Nephron (organoid): ENCODE data around the gene SI.
"Not testable (repeated sequence)": the region's sequence is repeated elsewhere in the genome, so short reads cannot be mapped to it uniquely, and the experiment has no call there.

Experiments used
- H3K27ac Mint-ChIP-seq, 3 experiments: 2 replicates each; pipeline ENCODE4 v1.8.0; 2020; ENCODE audit warnings: mixed read lengths in 3 of 3, mild to moderate bottlenecking in 2 of 3, moderate library complexity in 1 of 3
- H3K27me3 Mint-ChIP-seq: 2 replicates; pipeline ENCODE4 v1.8.0; 2021; ENCODE audit warnings: low read depth, mild to moderate bottlenecking, moderate library complexity, mixed read lengths
- H3K36me3 Mint-ChIP-seq: 2 replicates; pipeline ENCODE4 v1.8.0; 2020; ENCODE audit warnings: low read depth, mixed read lengths
- H3K4me1 Mint-ChIP-seq: 2 replicates; pipeline ENCODE4 v1.8.0; 2020; ENCODE audit warnings: mixed read lengths
- H3K4me3 Mint-ChIP-seq, 3 experiments: 2 replicates each; pipeline ENCODE4 v1.8.0; 2020; ENCODE audit warnings: mild to moderate bottlenecking in 3 of 3, mixed read lengths in 3 of 3, moderate library complexity in 2 of 3
- H3K9me3 Mint-ChIP-seq: 2 replicates; pipeline ENCODE4 v1.8.0; 2020; ENCODE audit warnings: mixed read lengths
- TF ChIP-seq, protein P1 (sequence below), 3 experiments: fragments of 200-600 bp; sonication (generic); IDR thresholded peaks; one replicate each; pipeline ENCODE4 v1.5.0; 2021; ENCODE audit warnings: antibody characterized with exemption in 3 of 3; ENCODE audit not compliant: unreplicated experiment in 3 of 3

The SI gene

DNA sequence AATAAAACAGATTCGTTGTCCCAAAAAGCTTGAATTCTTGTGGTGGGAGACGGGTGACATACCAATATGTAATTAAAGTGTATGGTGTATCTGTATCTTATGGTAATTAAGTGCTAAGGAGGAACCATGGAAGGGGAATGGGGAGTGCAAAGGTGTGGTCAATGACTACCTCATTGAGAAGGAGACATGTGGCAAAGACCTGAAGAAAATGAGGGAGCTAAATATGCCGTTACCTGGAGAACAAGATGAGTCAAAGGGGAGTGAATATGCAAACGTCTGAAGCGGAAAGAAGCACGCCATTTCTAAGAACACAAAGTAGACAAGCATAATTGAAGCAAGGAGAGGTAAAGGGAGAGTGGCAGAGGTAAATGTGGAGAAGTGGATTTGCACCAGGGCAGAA is 115.7 kb downstream of the SI start:
- Mint-ChIP-seq H3K27ac (no peak overlapping the region), H3K27me3 (no peaks in the 10 kb centered on the region), H3K9me3 (no peaks in the 10 kb centered on the region), H3K36me3 (no peaks in the 10 kb centered on the region), H3K4me3 (no peak overlapping the region), H3K4me1 (no peaks in the 10 kb centered on the region)
- TF ChIP-seq, protein P1, sequence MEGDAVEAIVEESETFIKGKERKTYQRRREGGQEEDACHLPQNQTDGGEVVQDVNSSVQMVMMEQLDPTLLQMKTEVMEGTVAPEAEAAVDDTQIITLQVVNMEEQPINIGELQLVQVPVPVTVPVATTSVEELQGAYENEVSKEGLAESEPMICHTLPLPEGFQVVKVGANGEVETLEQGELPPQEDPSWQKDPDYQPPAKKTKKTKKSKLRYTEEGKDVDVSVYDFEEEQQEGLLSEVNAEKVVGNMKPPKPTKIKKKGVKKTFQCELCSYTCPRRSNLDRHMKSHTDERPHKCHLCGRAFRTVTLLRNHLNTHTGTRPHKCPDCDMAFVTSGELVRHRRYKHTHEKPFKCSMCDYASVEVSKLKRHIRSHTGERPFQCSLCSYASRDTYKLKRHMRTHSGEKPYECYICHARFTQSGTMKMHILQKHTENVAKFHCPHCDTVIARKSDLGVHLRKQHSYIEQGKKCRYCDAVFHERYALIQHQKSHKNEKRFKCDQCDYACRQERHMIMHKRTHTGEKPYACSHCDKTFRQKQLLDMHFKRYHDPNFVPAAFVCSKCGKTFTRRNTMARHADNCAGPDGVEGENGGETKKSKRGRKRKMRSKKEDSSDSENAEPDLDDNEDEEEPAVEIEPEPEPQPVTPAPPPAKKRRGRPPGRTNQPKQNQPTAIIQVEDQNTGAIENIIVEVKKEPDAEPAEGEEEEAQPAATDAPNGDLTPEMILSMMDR (IDR thresholded peaks at IDR 0.05; ENCODE audit: unreplicated experiment in 3 of 3), result no peak

DNA sequence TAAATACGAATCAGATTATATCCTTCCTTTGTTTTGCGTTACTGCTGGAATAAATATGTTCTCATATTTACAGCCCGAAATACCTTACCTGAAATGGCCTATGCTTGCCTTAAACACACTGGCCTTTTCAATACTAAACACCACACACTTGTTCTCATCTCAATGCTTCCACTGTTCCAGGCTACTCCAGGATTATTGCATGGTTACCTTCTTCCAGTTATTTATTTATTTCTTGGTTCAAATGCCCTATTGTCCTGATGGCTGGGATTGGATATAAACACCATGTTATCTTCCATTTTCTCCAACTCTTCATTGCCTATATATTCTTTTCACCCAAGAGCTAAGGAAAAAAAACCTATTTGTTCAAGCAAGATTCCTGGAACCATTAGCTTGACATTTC is 125.3 kb downstream of the SI start:
- TF ChIP-seq, protein P1 (IDR thresholded peaks at IDR 0.05; ENCODE audit: unreplicated experiment in 3 of 3), result no peak
- Mint-ChIP-seq H3K9me3 (no peaks in the 10 kb centered on the region), H3K4me3 (no peak overlapping the region), H3K27ac (no peak overlapping the region), H3K4me1 (no peaks in the 10 kb centered on the region), H3K27me3 (no peaks in the 10 kb centered on the region), H3K36me3 (no peaks in the 10 kb centered on the region)

DNA sequence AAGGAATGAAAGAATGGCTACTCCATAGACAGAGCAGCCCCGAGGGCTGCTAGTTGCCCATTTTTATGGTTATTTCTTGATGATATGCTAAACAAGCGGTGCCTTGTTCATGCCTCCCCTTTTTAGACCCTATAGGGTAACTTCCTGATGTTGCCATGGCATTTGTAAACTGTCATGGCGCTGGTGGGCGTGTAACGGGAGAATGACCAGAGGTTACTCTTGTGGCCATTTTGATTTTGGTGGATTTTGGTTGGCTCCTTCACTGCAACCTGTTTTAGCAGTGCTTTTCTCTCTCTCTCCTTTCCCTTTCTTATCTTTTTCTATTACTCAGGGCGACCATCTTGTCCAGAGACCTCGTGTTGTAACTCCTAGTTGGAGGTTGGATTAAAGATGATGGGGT is 126.9 kb downstream of the SI start:
- H3K27ac Mint-ChIP-seq, H3K4me1 Mint-ChIP-seq, H3K9me3 Mint-ChIP-seq, H3K36me3 Mint-ChIP-seq, H3K4me3 Mint-ChIP-seq, H3K27me3 Mint-ChIP-seq: not testable (repeated sequence)

DNA sequence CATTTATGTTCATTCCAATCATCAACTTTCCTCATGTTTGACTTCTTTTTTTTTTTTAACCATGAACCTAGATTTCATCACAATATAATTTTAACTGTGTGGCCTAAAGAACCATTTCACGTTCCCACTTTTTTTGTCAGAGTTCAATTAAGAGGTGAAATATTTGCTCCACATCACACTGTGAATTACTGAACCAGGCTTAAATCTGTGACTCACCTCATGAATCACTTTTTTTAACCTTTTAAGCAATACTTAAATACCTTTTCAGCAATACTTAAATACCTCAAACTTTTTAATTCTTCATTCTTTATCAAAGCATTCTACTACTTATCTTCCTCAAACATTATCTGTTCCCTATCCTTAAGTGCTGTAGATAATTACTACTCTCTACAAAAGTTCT is 137.6 kb downstream of the SI start:
- H3K9me3 Mint-ChIP-seq, result peaks cover 4% of the 10 kb centered on the region
- TF ChIP-seq, protein P1 (IDR thresholded peaks at IDR 0.05; ENCODE audit: unreplicated experiment in 3 of 3), result no peak
- H3K4me3 Mint-ChIP-seq, result no peak overlapping the region
- H3K4me1 Mint-ChIP-seq, result no peaks in the 10 kb centered on the region
- H3K27me3 Mint-ChIP-seq, result no peaks in the 10 kb centered on the region
- H3K27ac Mint-ChIP-seq, result no peak overlapping the region
- no peaks in the 10 kb centered on the region for H3K36me3 Mint-ChIP-seq

DNA sequence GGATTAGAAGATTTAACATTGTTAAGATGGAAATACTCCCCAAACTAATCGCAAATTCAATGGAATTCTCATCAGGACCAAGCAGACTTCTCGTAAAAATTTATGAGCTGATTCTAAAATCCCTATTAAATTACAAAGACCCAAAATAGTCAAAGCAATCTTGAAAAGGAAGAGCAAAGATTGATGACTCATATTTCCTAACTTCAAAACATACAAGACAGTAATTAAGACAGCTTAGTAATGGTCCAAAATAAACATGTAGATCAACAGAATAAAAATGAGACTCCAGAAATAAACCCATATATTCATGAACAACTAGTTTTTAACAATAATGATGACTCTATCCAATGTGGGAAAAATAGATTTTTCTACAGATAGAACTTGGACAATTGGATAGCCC is 148.7 kb downstream of the SI start:
- H3K4me1 Mint-ChIP-seq, result no peaks in the 10 kb centered on the region
- no peak overlapping the region for H3K4me3 Mint-ChIP-seq
- H3K27ac Mint-ChIP-seq, result no peak overlapping the region
- TF ChIP-seq, protein P1 (IDR thresholded peaks at IDR 0.05; ENCODE audit: unreplicated experiment in 3 of 3), result no peak
- H3K27me3 Mint-ChIP-seq, result peaks cover 5% of the 10 kb centered on the region
- H3K9me3 Mint-ChIP-seq, result no peaks in the 10 kb centered on the region
- H3K36me3 Mint-ChIP-seq, result no peaks in the 10 kb centered on the region
